GM23248 (cell line): ENCODE data around the gene TRIM29.

Experiments
- EZH2 ChIP-seq: fragments of 200-600 bp; sonication (generic); IDR thresholded peaks from 2 replicates; pipeline ENCODE4 v1.6.1; 2018; ENCODE audit warnings: antibody characterized with exemption, mild to moderate bottlenecking; ENCODE audit not compliant: insufficient read depth, poor library complexity, severe bottlenecking
- EZH2phosphoT487 ChIP-seq: fragments of 200-600 bp; sonication (generic); IDR thresholded peaks from 2 replicates; pipeline ENCODE4 v1.6.1; 2018; ENCODE audit warnings: antibody characterized with exemption, moderate library complexity, mild to moderate bottlenecking, low read depth; ENCODE audit not compliant: insufficient read depth

GRCh38 chr11:120122924-120123683, 14.8 kb downstream of the TRIM29 start:
- TF ChIP-seq EZH2phosphoT487: no peak
- no peak for TF ChIP-seq EZH2
